HTR-8/SVneo (cell line): ENCODE measurements around the gene INAFM2.
A peak's percentile ranks its signal among the peaks of the same experiment; 100 is the strongest.

ENCODE experiments used
- DNase-seq: peaks from one replicate; pipeline ENCODE4 v3.0.0; 2011; ENCODE audit warnings: low spot score, mixed read lengths; ENCODE audit not compliant: insufficient read length
- FAIRE-seq: peaks from 2 replicates; lab custom pipeline; 2011; peaks lifted over from hg19 to GRCh38; lab: Jason Lieb, UNC

Gene INAFM2

GRCh38 chr15:40302981-40303380 lies 20.5 kb upstream of the INAFM2 start:
- FAIRE-seq (no peak), DNase-seq (no peak)

GRCh38 chr15:40303576-40303975 lies 19.9 kb upstream of the INAFM2 start:
- DNase-seq (no peak), FAIRE-seq (no peak)

GRCh38 chr15:40305281-40305680 lies 18.2 kb upstream of the INAFM2 start:
- FAIRE-seq (no peak), DNase-seq (no peak)

- DNase-seq (no peak), FAIRE-seq (no peak)
These were observed 17.1 kb upstream of the INAFM2 start for GRCh38 chr15:40306371-40306770.

- DNase-seq: no peak
- no peak for FAIRE-seq
These were observed 16.6 kb upstream of the INAFM2 start for GRCh38 chr15:40306908-40307307.

- DNase-seq (no peak), FAIRE-seq (no peak)
These were observed 15.9 kb upstream of the INAFM2 start, which contains the start of gene PLCB2 for GRCh38 chr15:40307421-40308211. PLCB2 (minus strand) TSS chr15:40307935; CDS start chr15:40307672, 263 bp downstream.

GRCh38 chr15:40309344-40309862 lies 14.1 kb upstream of the INAFM2 start:
- DNase-seq: no peak

GRCh38 chr15:40310001-40310959 lies 13.2 kb upstream of the INAFM2 start:
- peak; percentile 53 for DNase-seq
- no peak for FAIRE-seq

More at GRCh38 chr15:40309344-40309862, 14.1 kb upstream of the INAFM2 start:
- FAIRE-seq: no peak

GRCh38 chr15:40310993-40311392 lies 12.5 kb upstream of the INAFM2 start:
- no peak for FAIRE-seq

GRCh38 chr15:40312370-40313158 lies 10.9 kb upstream of the INAFM2 start:
- FAIRE-seq (no peak), DNase-seq (no peak)

More at GRCh38 chr15:40310993-40311392, 12.5 kb upstream of the INAFM2 start:
- DNase-seq: no peak

GRCh38 chr15:40313531-40314398 lies 9.7 kb upstream of the INAFM2 start:
- FAIRE-seq (no peak), DNase-seq (no peak)

- FAIRE-seq (no peak), DNase-seq (no peak)
These were observed 8.7 kb upstream of the INAFM2 start for GRCh38 chr15:40314723-40315276.

GRCh38 chr15:40316931-40317330 lies 6.6 kb upstream of the INAFM2 start:
- DNase-seq: no peak
- no peak for FAIRE-seq

- DNase-seq: no peak
- no peak for FAIRE-seq
These were observed 5.9 kb upstream of the INAFM2 start for GRCh38 chr15:40317580-40317979.

- no peak for DNase-seq
- no peak for FAIRE-seq
These were observed 3.1 kb upstream of the INAFM2 start for GRCh38 chr15:40320409-40320808.

- DNase-seq (peak; percentile 69), FAIRE-seq (no peak)
These were observed 2.5 kb upstream of the INAFM2 start for GRCh38 chr15:40320931-40321371.

- no peak for FAIRE-seq
- no peak for DNase-seq
These were observed 807 bp upstream of the INAFM2 start for GRCh38 chr15:40322531-40323238.
